ENCODE results near the gene ARRDC3.

- TF ChIP-seq CTCF (IDR thresholded peaks at IDR 0.05; ENCODE audit: poor library complexity) (no peak), EZH2phosphoT487 (IDR thresholded peaks at IDR 0.05; ENCODE audit: low read depth, severe bottlenecking, unreplicated experiment) (no peak)
These were observed 7.2 kb upstream of the ARRDC3 start for GRCh38 chr5:91390268-91390667.
